Measurements from ENCODE around the gene TRIM13.
"Not testable (repeated sequence)": the region's sequence is repeated elsewhere in the genome, so short reads cannot be mapped to it uniquely, and the experiment has no call there.

The TRIM13 gene

GRCh38 chr13:49996951-49997895, at the start of gene TRIM13:
TRIM13 (plus strand) TSS chr13:49997042; CDS start chr13:50011941, 14,899 bp downstream.
- DNase-seq (ENCODE audit: low spot score): peak; percentile 81

GRCh38 chr13:49948777-49949270, 48.0 kb upstream of the TRIM13 start:
- not testable (repeated sequence) for DNase-seq (ENCODE audit: low spot score)

- no peak for DNase-seq (ENCODE audit: low spot score)
Observed at GRCh38 chr13:49951754-49952535, 44.9 kb upstream of the TRIM13 start.

- DNase-seq (ENCODE audit: low spot score): no peak
Observed at GRCh38 chr13:49953560-49953959, 43.3 kb upstream of the TRIM13 start.

GRCh38 chr13:49954674-49955455, 42.0 kb upstream of the TRIM13 start:
- DNase-seq (ENCODE audit: low spot score): no peak

- no peak for DNase-seq (ENCODE audit: low spot score)
Observed at GRCh38 chr13:49956131-49956530, 40.7 kb upstream of the TRIM13 start.

- DNase-seq (ENCODE audit: low spot score): no peak
Observed at GRCh38 chr13:49958321-49958720, 38.5 kb upstream of the TRIM13 start.

- DNase-seq (ENCODE audit: low spot score): no peak
Observed at GRCh38 chr13:49967456-49967855, 29.4 kb upstream of the TRIM13 start.

- DNase-seq (ENCODE audit: low spot score): no peak
Observed at GRCh38 chr13:49972709-49973108, 24.1 kb upstream of the TRIM13 start.

GRCh38 chr13:49975826-49976225, 21.0 kb upstream of the TRIM13 start:
- no peak for DNase-seq (ENCODE audit: low spot score)

- DNase-seq (ENCODE audit: low spot score): peak; percentile 70
Observed at GRCh38 chr13:49976314-49977258, 20.3 kb upstream of the TRIM13 start.

GRCh38 chr13:49977992-49978391, 18.9 kb upstream of the TRIM13 start:
- no peak for DNase-seq (ENCODE audit: low spot score)

- DNase-seq (ENCODE audit: low spot score): no peak
Observed at GRCh38 chr13:49980266-49980665, 16.6 kb upstream of the TRIM13 start.

- no peak for DNase-seq (ENCODE audit: low spot score)
Observed at GRCh38 chr13:49985129-49985528, 11.7 kb upstream of the TRIM13 start.

GRCh38 chr13:49986471-49986870, 10.4 kb upstream of the TRIM13 start:
- DNase-seq (ENCODE audit: low spot score): no peak

GRCh38 chr13:49990612-49991011, 6.2 kb upstream of the TRIM13 start:
- DNase-seq (ENCODE audit: low spot score): not testable (repeated sequence)

GRCh38 chr13:49993111-49993510, 3.7 kb upstream of the TRIM13 start:
- DNase-seq (ENCODE audit: low spot score): no peak

- no peak for DNase-seq (ENCODE audit: low spot score)
Observed at GRCh38 chr13:49993666-49994065, 3.2 kb upstream of the TRIM13 start.

GRCh38 chr13:49995625-49996101, 1.2 kb upstream of the TRIM13 start:
- DNase-seq (ENCODE audit: low spot score): no peak

- DNase-seq (ENCODE audit: low spot score): peak; percentile 97
Observed at GRCh38 chr13:49996161-49996915, 504 bp upstream of the TRIM13 start.
